Small intestine (tissue), 7 donors: ENCODE results near the gene LGI2. TPM values are rescaled to one million over a fixed set of nuclear protein-coding genes. Genes with fewer than 3 reads are reported as not detected.
"Not testable (repeated sequence)": the region's sequence is repeated elsewhere in the genome, so short reads cannot be mapped to it uniquely, and the experiment has no call there.

Source experiments
- DNase-seq, 2 donors: peaks; one replicate each; pipeline versions ENCODE4 v3.0.0 to v3.0.0-alpha.2; 2013
- FAIRE-seq: peaks from 2 replicates; lab custom pipeline; 2012; peaks lifted over from hg19 to GRCh38; lab: Jason Lieb, UNC
- H3K27ac ChIP-seq, 3 donors: one replicate each; pipeline ENCODE4 v1.5.1; 2013; ENCODE audit warnings: low read length in 2 of 3, mild to moderate bottlenecking in 2 of 3, control low read depth in 1 of 3, inconsistent platforms in 1 of 3, low read depth in 1 of 3, moderate library complexity in 1 of 3
- H3K27me3 ChIP-seq, 3 donors: one replicate each; pipeline ENCODE4 v1.6.1; 2013; ENCODE audit warnings: low read length in 3 of 3, inconsistent platforms in 1 of 3; ENCODE audit not compliant: control insufficient read depth in 3 of 3, insufficient read depth in 3 of 3
- H3K36me3 ChIP-seq, 3 donors: one replicate each; pipeline ENCODE4 v1.6.1; 2013; ENCODE audit warnings: low read length in 3 of 3, inconsistent platforms in 1 of 3, low read depth in 1 of 3, mild to moderate bottlenecking in 1 of 3, moderate library complexity in 1 of 3; ENCODE audit not compliant: control insufficient read depth in 3 of 3, insufficient read depth in 2 of 3
- H3K4me1 ChIP-seq, 3 donors: one replicate each; pipeline ENCODE4 v1.6.1; 2013; ENCODE audit warnings: low read length in 2 of 3, inconsistent platforms in 1 of 3, low read depth in 1 of 3, mild to moderate bottlenecking in 1 of 3, moderate library complexity in 1 of 3; ENCODE audit not compliant: control insufficient read depth in 3 of 3, insufficient read depth in 2 of 3
- H3K4me3 ChIP-seq, 3 donors: one replicate each; pipeline ENCODE4 v1.5.1; 2013; ENCODE audit warnings: low read length in 3 of 3, control low read depth in 1 of 3, inconsistent platforms in 1 of 3, low read depth in 1 of 3, mild to moderate bottlenecking in 1 of 3, moderate library complexity in 1 of 3
- H3K9me3 ChIP-seq, 2 donors: one replicate each; pipeline ENCODE4 v1.6.1; 2013; ENCODE audit warnings: low read depth in 1 of 2, low read length in 1 of 2; ENCODE audit not compliant: control insufficient read depth in 2 of 2, insufficient read depth in 1 of 2
- WGBS, 3 donors: extraction: QIAGEN DNeasy Blood & Tissue Kit; methylation state at CpG; one replicate each; pipeline ENCODE4 v1.1.7; 2013; 5-methylcytosine and 5-hydroxymethylcytosine counted together
- polyA plus RNA-seq, 4 donors: library from polyadenylated mRNA; stranded (reverse) in 3 of 4; unstranded in 1 of 4; fragments of 200-250 nt in 3 of 4; fragments of 120-200 nt in 1 of 4; gene quantifications; one replicate each; pipeline versions ENCODE4 v1.2.1 to v1.2.3, GENCODE V29; 2013
- donor health status: healthy with polysubstance abuse.
- donor health status: control.
- donor health status: control.
- donor health status: Bipolar disorder and iron deficiency.
- donor health status: healthy.

LGI2 gene
- polyA plus RNA-seq, 4 donors = 0.42 to 0.65 TPM; not detected in 2

- Histone ChIP-seq H3K36me3 (no peaks in the 10 kb centered on the region), H3K27me3 (no peaks in the 10 kb centered on the region), H3K4me3 (no peak overlapping the region), H3K9me3 (no peaks in the 10 kb centered on the region), H3K27ac (no peak overlapping the region), H3K4me1 (no peaks in the 10 kb centered on the region)
- FAIRE-seq (no peak), DNase-seq (no peak)
- 74 to 85% (median 80%) methylated on average over 8 of the region's 8 CpGs for WGBS, 3 donors
These were observed 29.7 kb upstream of the LGI2 start for GRCh38 chr4:25060241-25060962.

GRCh38 chr4:25059791-25060190 is 29.0 kb upstream of the LGI2 start:
- no peak overlapping the region for H3K27ac ChIP-seq
- FAIRE-seq (no peak), DNase-seq (no peak)
- no peaks in the 10 kb centered on the region for H3K36me3 ChIP-seq
- no peaks in the 10 kb centered on the region for H3K4me1 ChIP-seq
- H3K4me3 ChIP-seq = no peak overlapping the region
- H3K27me3 ChIP-seq = no peaks in the 10 kb centered on the region
- no peaks in the 10 kb centered on the region for H3K9me3 ChIP-seq
- WGBS, 3 donors = 65 to 81% (median 75%) methylated on average over 2 of the region's 2 CpGs

- Histone ChIP-seq H3K27ac (no peak overlapping the region), H3K36me3 (no peaks in the 10 kb centered on the region), H3K4me3 (no peak overlapping the region), H3K27me3 (no peaks in the 10 kb centered on the region), H3K9me3 (no peaks in the 10 kb centered on the region), H3K4me1 (no peaks in the 10 kb centered on the region)
- DNase-seq = no peak
- no peak for FAIRE-seq
- 77 to 84% (median 83%) methylated on average over 8 of the region's 8 CpGs for WGBS, 3 donors
These were observed 28.1 kb upstream of the LGI2 start for GRCh38 chr4:25058796-25059195.

- H3K27ac ChIP-seq = no peak overlapping the region
- no peak overlapping the region for H3K4me3 ChIP-seq
- no peaks in the 10 kb centered on the region for H3K36me3 ChIP-seq
- DNase-seq = no peak
- WGBS, 3 donors = 62 to 78% (median 71%) methylated on average over 8 of the region's 8 CpGs
- no peak for FAIRE-seq
- no peaks in the 10 kb centered on the region for H3K9me3 ChIP-seq
- H3K4me1 ChIP-seq = no peaks in the 10 kb centered on the region
- no peaks in the 10 kb centered on the region for H3K27me3 ChIP-seq
These were observed 26.6 kb upstream of the LGI2 start for GRCh38 chr4:25057299-25057698.

GRCh38 chr4:25052037-25052436 is 21.3 kb upstream of the LGI2 start:
- H3K27me3 ChIP-seq, H3K4me3 ChIP-seq, DNase-seq, H3K36me3 ChIP-seq, H3K4me1 ChIP-seq, H3K27ac ChIP-seq, FAIRE-seq, H3K9me3 ChIP-seq: not testable (repeated sequence)
- WGBS, 3 donors = 87 to 92% (median 91%) methylated on average over 5 of the region's 5 CpGs

- Histone ChIP-seq H3K9me3 (peaks cover 0 to 7% of the 10 kb centered on the region in 2 donors), H3K4me1 (no peaks in the 10 kb centered on the region), H3K36me3 (no peaks in the 10 kb centered on the region), H3K27ac (no peak overlapping the region), H3K4me3 (no peak overlapping the region), H3K27me3 (no peaks in the 10 kb centered on the region)
- DNase-seq (no peak), FAIRE-seq (no peak)
- WGBS, 3 donors = 81 to 89% (median 88%) methylated on average over 1 of the region's 1 CpG
These were observed 20.8 kb upstream of the LGI2 start for GRCh38 chr4:25051534-25051933.

GRCh38 chr4:25050370-25051078 is 19.8 kb upstream of the LGI2 start:
- H3K9me3 ChIP-seq = peaks cover 0 to 7% of the 10 kb centered on the region in 2 donors
- FAIRE-seq (no peak), DNase-seq (no peak)
- WGBS, 3 donors = 86 to 93% (median 90%) methylated on average over 5 of the region's 5 CpGs
- no peaks in the 10 kb centered on the region for H3K27me3 ChIP-seq
- no peaks in the 10 kb centered on the region for H3K4me1 ChIP-seq
- H3K27ac ChIP-seq = no peak overlapping the region
- no peak overlapping the region for H3K4me3 ChIP-seq
- H3K36me3 ChIP-seq = no peaks in the 10 kb centered on the region

GRCh38 chr4:25043548-25043947 is 12.8 kb upstream of the LGI2 start:
- 68 to 86% (median 83%) methylated on average over 5 of the region's 5 CpGs for WGBS, 3 donors
- FAIRE-seq = no peak
- peaks cover 0 to 4% (median 0%) of the 10 kb centered on the region in 3 donors for H3K27me3 ChIP-seq
- H3K36me3 ChIP-seq = no peaks in the 10 kb centered on the region
- no peaks in the 10 kb centered on the region for H3K9me3 ChIP-seq
- no peak overlapping the region for H3K27ac ChIP-seq
- no peak for DNase-seq
- H3K4me3 ChIP-seq = no peak overlapping the region
- no peaks in the 10 kb centered on the region for H3K4me1 ChIP-seq
